Cardiac muscle cell (in vitro differentiated cells and primary cell): Measurements from ENCODE around the gene KANSL1. TPM values are rescaled to one million over a fixed set of nuclear protein-coding genes. Genes with fewer than 3 reads are reported as not detected.
"Not testable (repeated sequence)": the region's sequence is repeated elsewhere in the genome, so short reads cannot be mapped to it uniquely, and the experiment has no call there.

Experiments
- DNase-seq, 2 donors: peaks; one replicate each; pipeline versions ENCODE4 v3.0.0 to v3.0.0-alpha.2; 2010 to 2017; ENCODE audit warnings: low read depth in 1 of 2, low spot score in 1 of 2
- H3K27ac ChIP-seq: fragments of 200-600 bp; sonication (generic); 2 replicates; pipeline ENCODE4 v1.5.1; 2016
- H3K27me3 ChIP-seq: fragments of 200-600 bp; sonication (generic); 2 replicates; pipeline ENCODE4 v1.6.0; 2016; ENCODE audit warnings: control low read depth
- H3K36me3 ChIP-seq: fragments of 200-600 bp; sonication (generic); 2 replicates; pipeline ENCODE4 v1.5.1; 2016; ENCODE audit warnings: control low read depth
- H3K4me1 ChIP-seq: fragments of 200-600 bp; sonication (generic); 2 replicates; pipeline ENCODE4 v1.8.1; 2017; ENCODE audit warnings: low read depth, mild to moderate bottlenecking, mixed run types
- H3K4me3 ChIP-seq: fragments of 200-600 bp; sonication (generic); 2 replicates; pipeline ENCODE4 v1.5.1; 2016; ENCODE audit warnings: mild to moderate bottlenecking
- H3K9me3 ChIP-seq: fragments of 200-600 bp; sonication (generic); 2 replicates; pipeline ENCODE4 v1.5.1; 2017; ENCODE audit warnings: low read depth, mild to moderate bottlenecking, control low read depth
- CTCF ChIP-seq: IDR thresholded peaks from 2 replicates; pipeline ENCODE4 v1.5.1; 2012; ENCODE audit warnings: low read depth, mild to moderate bottlenecking, low read length
- polyA plus RNA-seq: library from polyadenylated mRNA; unstranded; fragments of >200 nt; fragmentation: Nextera tagmentation; extraction: Ambion mirVana; gene quantifications from 2 replicates; pipeline ENCODE4 v1.2.1, GENCODE V29; 2016
- total RNA-seq: library from RNA; depleted of rRNA; stranded (reverse); fragments of >200 nt; gene quantifications from 2 replicates; pipeline ENCODE4 v1.2.3, GENCODE V29; 2016

Gene KANSL1
- total and polyA plus RNA-seq, 2 experiments from 2014 or later: 52.6 to 109 TPM

- peak overlapping the region; percentile 59 for H3K4me3 ChIP-seq
- H3K36me3 ChIP-seq: no peaks in the 10 kb centered on the region
- peak overlapping the region; percentile 98 for H3K27ac ChIP-seq
- peaks cover 48% of the 10 kb centered on the region for H3K4me1 ChIP-seq
- TF ChIP-seq CTCF: no peak
- H3K9me3 ChIP-seq: no peaks in the 10 kb centered on the region
- no peak for DNase-seq
- no peaks in the 10 kb centered on the region for H3K27me3 ChIP-seq
Observed at GRCh38 chr17:46190763-46191162, 2.5 kb downstream of the KANSL1 start.

- Histone ChIP-seq H3K4me1 (peaks cover 59% of the 10 kb centered on the region), H3K27ac (peak overlapping the region; percentile 5)
- DNase-seq: peak; percentile 56 to 63
- not testable (repeated sequence) for H3K4me3 ChIP-seq, H3K9me3 ChIP-seq, H3K27me3 ChIP-seq, H3K36me3 ChIP-seq
- TF ChIP-seq CTCF: peak; percentile 55
Observed at GRCh38 chr17:46186827-46187235, 6.4 kb downstream of the KANSL1 start.

- Histone ChIP-seq H3K27me3 (no peaks in the 10 kb centered on the region), H3K9me3 (no peaks in the 10 kb centered on the region), H3K36me3 (no peaks in the 10 kb centered on the region), H3K4me3 (no peak overlapping the region), H3K27ac (peak overlapping the region; percentile 21), H3K4me1 (peaks cover 44% of the 10 kb centered on the region)
- TF ChIP-seq CTCF: no peak
- no peak for DNase-seq
Observed at GRCh38 chr17:46184696-46185095, 8.5 kb downstream of the KANSL1 start.

GRCh38 chr17:46183383-46183782 is 9.8 kb downstream of the KANSL1 start:
- peaks cover 55% of the 10 kb centered on the region for H3K4me1 ChIP-seq
- not testable (repeated sequence) for H3K4me3 ChIP-seq, H3K27me3 ChIP-seq, DNase-seq, H3K36me3 ChIP-seq, H3K9me3 ChIP-seq
- H3K27ac ChIP-seq: peak overlapping the region; percentile 10

GRCh38 chr17:46182961-46183360 is 10.3 kb downstream of the KANSL1 start:
- Histone ChIP-seq H3K36me3 (no peaks in the 10 kb centered on the region), H3K4me1 (peaks cover 55% of the 10 kb centered on the region), H3K4me3 (no peak overlapping the region), H3K27me3 (no peaks in the 10 kb centered on the region), H3K9me3 (no peaks in the 10 kb centered on the region), H3K27ac (peak overlapping the region; percentile 10)
- no peak for TF ChIP-seq CTCF
- DNase-seq: no peak

- TF ChIP-seq CTCF: no peak
- Histone ChIP-seq H3K4me3 (no peak overlapping the region), H3K27me3 (no peaks in the 10 kb centered on the region), H3K4me1 (peaks cover 51% of the 10 kb centered on the region), H3K27ac (peak overlapping the region; percentile 10), H3K36me3 (no peaks in the 10 kb centered on the region), H3K9me3 (no peaks in the 10 kb centered on the region)
- DNase-seq: no peak
Observed at GRCh38 chr17:46181940-46182339, 11.3 kb downstream of the KANSL1 start.

GRCh38 chr17:46181316-46181715 is 11.9 kb downstream of the KANSL1 start:
- H3K27me3 ChIP-seq, H3K36me3 ChIP-seq, H3K9me3 ChIP-seq, H3K4me3 ChIP-seq, DNase-seq, H3K27ac ChIP-seq: not testable (repeated sequence)
- H3K4me1 ChIP-seq: peaks cover 46% of the 10 kb centered on the region
